ENCODE measurements around the gene GRB10.
A peak's percentile ranks its signal among the peaks of the same experiment; 100 is the strongest.

Gene GRB10

DNA sequence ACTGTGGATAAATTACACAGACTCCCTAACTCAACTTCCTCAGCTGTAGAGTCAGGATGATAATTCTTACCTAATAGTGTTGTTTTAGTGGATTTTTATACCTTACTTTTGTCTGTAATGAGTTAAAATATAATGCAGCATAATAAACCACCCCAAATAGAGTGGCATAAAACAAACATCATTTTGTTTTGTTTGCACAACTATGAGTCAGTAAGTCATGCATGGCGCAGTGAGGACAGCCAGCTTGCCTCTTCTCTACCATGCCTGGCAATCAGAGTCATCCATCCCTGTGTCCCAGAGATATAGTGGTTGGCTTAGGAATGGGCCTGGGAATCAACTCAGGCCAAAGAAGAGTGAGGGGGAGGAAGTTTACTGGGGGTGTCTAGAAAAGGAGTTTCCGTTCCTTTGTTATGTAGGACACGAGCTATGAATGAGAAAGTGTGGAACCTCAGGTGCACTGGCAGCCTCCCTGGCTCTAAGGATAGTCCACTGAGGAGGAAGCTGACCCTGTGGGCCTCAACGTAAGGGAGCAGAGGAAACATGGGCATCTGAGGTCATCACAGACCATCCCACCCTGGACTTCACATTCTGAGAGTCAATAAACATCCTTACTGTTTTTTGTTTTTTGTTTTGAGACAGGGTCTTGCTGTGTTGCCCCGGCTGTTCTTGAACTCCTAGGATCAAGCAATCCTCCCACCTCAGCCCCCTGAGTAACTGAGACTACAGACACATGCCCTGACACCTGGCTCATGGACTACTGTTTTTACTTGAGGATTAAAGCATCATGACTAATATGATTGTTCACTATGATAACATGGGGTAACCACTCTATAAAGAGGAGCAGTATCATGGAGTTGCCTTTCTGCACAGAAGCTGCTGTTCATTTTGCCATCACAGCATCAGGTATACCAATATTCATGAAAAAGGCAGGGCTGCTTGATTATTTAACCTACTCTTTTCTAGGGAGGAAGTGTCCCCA lies 21.0 kb upstream of the GRB10 start:
- DNase-seq (ENCODE audit: low read depth) = peak; percentile 32

- DNase-seq (ENCODE audit: low read depth) = no peak
Measured at GRCh38 chr7:50801907-50802306, 19.2 kb upstream of the GRB10 start.

GRCh38 chr7:50799873-50800272 lies 17.2 kb upstream of the GRB10 start:
- DNase-seq (ENCODE audit: low read depth) = no peak

DNA sequence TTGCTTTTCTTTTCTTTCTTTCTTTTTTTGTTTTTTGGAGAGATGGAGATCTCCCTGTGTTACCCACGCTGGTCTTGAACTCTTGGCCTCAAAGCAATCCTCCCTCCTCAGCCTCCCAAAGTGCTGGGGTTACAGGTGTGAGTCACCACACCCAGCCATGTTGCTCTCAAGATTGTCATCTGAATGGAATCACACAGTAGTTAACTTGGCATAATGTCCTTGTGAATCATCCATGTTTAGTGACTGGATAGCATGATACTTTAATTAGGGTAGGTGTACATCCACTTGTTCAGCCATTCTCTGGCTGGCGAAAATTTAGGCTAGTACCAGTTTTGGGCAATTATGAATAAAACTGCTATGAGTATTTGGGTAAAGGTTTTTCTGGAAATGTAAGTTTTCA lies 15.4 kb upstream of the GRB10 start:
- no peak for DNase-seq (ENCODE audit: low read depth)

- DNase-seq (ENCODE audit: low read depth) = no peak
Measured at GRCh38 chr7:50795831-50796230, 13.1 kb upstream of the GRB10 start.

GRCh38 chr7:50795253-50795652 lies 12.6 kb upstream of the GRB10 start:
- no peak for DNase-seq (ENCODE audit: low read depth)

- no peak for DNase-seq (ENCODE audit: low read depth)
Measured at GRCh38 chr7:50793947-50794570, 11.4 kb upstream of the GRB10 start.

DNA sequence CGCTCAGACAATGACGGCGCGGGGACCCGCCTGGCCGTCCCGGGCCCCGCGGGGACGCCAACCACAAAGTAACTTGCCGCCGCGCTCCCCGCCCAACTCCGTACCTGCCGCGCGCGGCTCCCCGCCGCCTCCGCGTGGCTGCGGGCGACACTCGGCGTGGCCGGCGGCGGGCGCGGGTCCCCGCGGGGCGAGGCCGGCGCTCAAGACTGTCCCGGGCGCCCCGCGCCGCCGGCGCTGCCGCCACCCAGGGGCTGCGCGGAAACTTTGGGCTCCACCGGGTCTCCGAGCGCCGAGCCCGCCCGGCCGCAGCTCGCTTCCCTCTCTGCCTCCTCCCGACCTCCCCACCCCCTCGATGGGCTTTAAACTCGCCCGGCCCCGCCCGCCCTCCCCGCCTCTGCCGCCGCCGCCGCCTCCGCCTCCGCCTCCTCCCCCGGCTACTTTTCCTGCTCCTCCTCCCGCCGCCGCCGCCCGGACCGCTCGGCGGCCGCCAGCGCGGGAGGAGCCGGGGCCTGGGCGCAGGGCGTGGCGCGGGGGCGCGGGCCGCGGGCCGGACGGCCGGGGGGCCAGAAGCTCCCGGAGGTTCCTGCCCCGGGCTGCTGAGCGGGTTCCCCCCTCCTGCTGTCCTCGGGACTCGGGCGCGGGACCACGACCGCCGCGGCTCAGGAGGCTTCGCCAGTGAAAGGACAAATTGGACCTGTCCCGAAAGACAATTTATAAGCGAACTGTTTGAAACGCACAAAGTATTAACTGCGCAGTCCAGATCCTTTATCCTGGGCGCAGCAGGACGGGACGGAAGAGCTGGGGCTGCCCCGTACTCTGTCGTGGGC lies 10.6 kb upstream of the GRB10 start:
- peak; percentile 46 for DNase-seq (ENCODE audit: low read depth)

DNA sequence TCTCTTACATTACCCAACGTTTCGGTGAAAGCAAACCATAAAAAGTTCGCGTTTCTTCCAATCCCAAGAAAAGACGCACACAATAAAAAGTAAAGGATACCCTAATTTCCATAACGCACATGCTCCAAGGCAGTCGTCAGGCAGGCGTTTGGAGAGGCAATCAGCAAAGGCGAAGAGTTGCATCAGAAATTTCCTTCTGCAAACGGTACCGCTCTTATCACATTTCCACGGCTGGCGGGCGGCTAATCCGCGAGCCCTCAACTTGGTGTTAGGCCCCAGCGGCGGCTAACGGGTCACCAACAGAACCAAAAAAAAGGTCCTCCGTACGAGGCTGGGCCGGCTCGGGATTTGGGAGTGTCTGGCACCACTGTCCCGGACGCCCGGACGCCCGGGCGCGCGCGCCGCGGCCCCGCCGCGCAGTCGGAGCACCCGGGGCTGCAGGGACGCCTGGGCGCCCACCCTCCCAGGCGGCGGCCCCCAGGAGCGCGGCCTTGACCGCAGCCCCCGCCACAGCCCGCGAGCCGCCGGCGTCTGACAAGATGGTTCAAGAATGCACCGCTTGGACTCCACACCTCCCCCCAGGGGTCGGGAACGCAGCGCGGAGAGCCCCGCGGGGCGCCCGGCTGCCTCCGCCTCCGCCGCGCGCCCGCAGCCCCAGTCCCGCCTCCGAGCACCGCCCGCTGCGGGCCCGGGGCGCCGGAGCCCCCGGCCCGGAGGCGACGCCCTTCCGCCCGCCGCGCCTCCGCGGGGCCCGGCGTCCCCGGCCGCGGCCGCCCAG lies 9.8 kb upstream of the GRB10 start:
- peak; percentile 76 for DNase-seq (ENCODE audit: low read depth)

DNA sequence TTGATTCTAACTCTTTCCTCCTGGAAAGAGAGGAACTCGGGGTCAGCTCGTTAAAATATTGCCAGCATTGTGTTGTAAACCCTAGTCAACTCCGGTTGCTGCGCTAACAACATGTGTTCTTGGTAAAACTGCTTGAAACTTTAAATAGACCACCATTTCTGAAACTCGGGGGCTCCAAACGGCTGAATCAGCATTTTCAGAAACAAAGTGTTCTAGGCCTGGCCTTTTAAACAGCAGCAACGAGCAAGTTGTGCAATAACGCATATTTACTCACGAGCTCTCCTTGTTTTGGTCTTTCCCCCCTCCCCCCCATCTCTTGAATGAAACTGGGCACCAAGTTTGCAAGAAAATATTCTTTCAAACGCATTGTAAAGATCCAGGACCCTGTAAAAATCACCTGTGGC lies 9.2 kb upstream of the GRB10 start:
- DNase-seq (ENCODE audit: low read depth) = peak; percentile 78

- DNase-seq (ENCODE audit: low read depth) = no peak
Measured at GRCh38 chr7:50791363-50791937, 8.8 kb upstream of the GRB10 start.

DNA sequence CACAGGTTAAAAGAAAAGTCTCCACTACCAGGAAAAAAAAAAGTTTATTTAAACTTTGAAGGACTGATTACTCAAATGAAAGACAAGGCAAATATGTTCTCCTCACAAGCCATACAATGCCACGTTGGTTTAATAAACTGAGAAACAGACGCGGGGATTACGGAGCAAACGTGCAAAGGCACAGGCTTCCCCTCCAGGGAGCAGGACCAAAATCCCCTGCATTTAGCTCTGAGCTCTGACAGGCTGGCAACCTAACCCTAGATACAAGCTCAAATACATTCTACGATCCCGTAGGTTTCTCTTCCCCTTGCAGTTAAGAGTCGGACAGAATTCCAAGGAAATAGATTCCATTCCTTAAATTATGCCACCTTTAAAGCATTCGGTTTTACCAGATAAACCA lies 7.7 kb upstream of the GRB10 start:
- DNase-seq (ENCODE audit: low read depth) = peak; percentile 11

DNA sequence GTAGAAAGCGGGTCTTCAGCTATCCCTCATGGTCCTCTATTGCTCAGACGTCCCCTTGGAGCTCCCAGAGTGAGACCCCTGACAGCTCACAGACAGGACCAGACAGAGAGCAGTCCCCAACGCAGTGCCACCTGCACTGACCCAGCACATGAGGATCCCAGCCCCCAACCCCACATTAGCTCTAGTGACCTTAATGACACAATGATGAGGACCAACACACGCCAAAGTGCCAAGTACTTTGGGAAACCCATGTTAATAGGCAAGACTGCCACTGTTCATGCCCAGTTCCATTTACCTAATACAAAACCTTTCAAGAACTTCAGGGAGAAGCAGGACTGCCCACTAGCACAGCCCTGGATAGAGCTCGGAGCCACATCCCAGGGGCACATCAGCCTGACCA lies 5.7 kb upstream of the GRB10 start:
- DNase-seq (ENCODE audit: low read depth) = no peak

DNA sequence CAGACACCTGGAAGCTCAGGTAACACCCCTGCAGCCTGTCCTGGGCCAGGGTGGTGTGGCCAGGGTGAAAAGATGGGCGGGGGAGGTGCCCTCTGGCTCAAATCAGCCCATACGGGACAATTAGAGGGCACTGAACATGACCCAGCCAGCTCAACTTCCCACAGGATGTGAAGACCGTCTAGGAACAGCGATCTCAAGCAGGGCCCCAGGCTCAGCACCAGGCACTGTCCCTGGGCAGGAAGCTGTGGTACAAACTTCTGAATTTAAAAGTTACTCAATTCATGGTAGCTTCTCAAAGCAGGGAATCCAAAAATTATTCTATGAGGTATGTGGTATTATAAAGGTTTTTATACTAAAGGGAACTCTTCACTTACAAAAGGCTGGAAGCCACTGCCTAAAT lies 5.1 kb upstream of the GRB10 start:
- DNase-seq (ENCODE audit: low read depth) = no peak

DNA sequence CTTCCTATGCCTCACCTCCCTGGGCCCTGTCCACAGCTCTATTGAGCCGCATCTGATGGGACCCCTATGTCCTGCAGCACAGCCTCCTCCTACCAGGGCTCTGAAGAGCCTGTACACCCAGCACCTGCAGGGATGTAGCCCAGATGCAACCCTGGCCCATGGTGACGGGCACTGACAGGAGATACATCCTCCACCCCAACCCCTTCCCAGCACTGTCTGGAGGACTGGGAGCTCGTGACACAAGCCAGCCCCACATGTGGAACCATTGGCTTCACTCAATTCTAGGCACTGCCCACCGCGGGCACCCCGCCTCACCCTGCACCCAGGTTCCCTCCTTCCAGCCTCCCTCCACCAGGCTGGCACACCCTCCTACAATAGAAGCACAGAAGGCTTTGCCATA lies 2.6 kb upstream of the GRB10 start:
- DNase-seq (ENCODE audit: low read depth) = no peak

GRCh38 chr7:50783801-50784507 lies 1.3 kb upstream of the GRB10 start:
- peak; percentile 18 for DNase-seq (ENCODE audit: low read depth)

- DNase-seq (ENCODE audit: low read depth) = no peak
Measured at GRCh38 chr7:50783303-50783702, 607 bp upstream of the GRB10 start.

DNA sequence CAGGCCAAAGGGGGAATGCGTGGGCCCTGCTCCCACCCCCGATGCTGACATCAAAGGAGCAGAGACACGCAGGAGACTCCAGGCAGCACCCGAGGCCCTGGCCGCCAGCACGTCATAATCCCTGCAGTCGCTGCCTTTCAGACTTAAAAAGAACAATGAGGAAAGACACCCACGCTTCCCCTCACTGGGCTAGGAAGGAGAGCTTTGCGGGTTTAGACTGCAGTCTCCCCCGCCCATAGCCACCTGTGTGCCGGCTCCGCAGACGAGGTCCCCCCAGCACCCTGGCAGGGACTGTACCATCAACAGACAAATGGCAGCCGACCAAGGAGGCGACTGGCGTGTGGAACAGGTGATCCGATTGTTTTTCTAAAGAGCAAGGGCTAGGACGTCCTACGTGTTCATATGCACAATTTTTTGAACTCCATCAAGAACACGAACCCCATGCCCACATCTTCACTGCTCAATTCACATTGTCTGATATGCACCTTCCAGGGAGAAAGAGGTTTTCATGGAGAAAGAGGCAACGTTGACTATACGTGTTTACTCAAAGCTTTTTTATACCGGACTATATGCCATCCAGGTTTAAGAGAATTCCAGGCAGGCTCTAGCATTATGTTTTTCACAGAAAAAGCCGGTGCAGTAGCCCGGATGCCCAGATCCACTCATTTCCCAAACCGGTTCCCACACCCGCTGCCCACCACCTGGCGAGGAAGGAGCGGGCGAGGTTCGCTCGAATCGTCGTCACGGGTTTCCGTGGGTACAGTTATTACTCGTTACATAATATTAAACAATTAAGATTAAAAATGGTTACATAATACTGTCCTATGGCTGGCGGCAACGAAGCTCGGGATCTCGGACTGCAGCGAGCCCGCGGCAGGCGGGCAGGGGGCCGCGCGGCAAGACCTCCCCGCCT lies 1.1 kb downstream of the GRB10 start:
- no peak for DNase-seq (ENCODE audit: low read depth)

DNA sequence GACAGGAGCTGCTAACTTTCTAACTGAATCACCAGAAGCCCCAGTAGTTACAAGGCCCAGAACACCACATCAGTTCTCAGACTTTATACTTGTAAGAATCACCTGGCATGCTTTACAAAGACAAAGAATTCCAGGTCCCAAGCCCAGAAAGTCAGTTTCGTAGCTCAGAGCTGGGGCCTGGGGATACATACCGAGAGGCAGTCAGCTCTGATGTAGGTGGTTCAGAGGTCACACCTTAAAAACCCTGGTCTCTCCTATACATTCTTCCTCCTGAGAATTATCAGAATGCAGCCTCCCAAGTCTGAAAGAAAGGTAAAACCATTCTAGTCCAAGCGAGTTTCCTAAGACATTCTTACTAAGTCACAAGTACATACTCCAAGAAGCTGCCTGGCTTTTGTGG lies 2.3 kb downstream of the GRB10 start:
- DNase-seq (ENCODE audit: low read depth) = no peak

DNA sequence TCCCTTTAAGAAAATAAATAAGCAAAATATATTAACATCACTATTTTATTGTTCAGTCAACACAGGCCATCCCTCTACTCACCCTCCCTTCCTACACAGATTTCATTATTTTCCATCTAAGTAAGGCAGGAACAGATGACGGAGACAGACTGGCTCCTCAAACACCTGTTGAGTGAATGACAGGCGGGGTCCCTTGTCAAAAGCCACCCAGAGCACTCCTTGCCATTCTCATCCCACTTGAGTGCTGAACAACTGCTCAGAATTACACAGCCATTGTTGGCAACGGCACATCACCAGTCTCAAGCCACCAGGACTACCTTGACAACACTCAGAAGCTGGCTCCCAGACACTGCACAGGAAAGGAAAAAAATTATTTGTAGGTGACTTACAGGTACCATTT lies 3.3 kb downstream of the GRB10 start:
- DNase-seq (ENCODE audit: low read depth) = no peak
